GM21528 (cell line): ENCODE results near the gene KANSL1L.
"Not testable (repeated sequence)": the region's sequence is repeated elsewhere in the genome, so short reads cannot be mapped to it uniquely, and the experiment has no call there.

Source experiments
- ATAC-seq: cut with Tn5 transposase; IDR thresholded peaks from one replicate; pipeline ENCODE4 v1.9.1; 2021; ENCODE audit warnings: mild to moderate bottlenecking, moderate library complexity; ENCODE audit not compliant: unreplicated experiment, low FRiP score

The KANSL1L gene

DNA sequence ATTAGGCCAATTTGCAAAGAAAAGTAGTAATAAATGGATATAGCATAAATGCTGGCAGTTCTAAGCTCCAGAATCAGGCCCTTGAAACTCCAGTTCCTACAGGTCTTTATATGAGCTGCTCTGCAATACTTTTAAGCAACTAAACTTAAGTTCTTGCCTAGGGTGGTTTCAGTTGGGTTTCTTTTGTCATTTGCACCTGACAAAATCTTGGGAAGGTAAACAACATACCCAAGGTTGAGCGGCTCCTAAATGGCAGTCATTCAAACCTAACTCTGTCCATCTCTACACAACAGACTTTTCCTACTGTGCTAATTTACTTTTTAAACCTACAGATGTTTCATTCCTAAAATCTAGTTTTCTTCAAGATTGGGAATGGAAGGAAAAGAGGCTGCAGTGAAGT is 9.3 kb upstream of the KANSL1L start:
- no peak for ATAC-seq

DNA sequence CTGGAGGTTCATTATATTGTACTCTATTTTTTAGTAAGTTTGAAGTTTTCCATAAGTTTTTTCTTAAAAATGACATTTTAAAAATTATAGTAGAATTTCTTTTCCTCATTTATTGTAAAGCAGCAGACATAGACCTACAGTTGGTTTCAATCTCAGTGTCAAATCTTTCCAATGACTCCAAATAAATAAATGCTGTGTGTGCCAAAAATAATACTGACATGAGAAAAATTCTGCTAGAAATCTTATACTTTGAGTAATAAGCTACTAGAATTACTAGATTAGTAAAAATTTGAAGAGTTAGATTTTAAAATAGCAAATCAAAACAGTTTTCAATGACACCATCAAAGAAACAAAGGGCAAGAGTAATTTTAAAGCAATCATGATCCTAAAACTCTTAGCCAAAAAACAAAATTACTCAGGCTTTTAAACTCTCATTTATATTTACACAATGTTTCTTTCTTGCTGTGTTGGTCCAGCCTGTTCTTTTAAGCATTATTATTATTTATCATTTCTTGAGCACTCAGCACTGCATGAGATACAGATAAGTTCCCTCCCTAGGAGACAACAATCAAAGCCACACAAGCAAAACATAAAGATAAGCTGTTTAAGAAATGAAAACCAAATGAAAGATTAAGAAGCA is 8.3 kb upstream of the KANSL1L start:
- ATAC-seq, result no peak

DNA sequence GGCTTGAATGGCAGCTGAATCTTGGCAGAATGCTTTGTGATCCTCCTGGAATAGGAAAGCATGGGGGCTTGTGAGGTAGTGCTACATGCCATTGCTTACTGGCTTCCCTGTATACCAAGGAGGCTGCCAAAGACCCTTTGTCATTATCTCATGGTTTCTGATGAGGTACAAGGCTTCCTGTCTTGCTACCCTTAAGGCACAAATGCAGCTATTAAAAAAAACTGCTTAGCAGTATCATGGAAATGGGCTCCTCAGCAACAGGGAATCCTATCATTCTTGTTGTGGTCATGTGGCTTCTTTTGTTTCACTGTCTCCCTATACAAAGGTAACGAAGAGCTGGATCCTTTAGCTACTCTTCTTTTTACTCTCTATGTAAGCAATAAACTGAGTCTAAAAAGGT is 6.6 kb upstream of the KANSL1L start:
- ATAC-seq, result no peak

DNA sequence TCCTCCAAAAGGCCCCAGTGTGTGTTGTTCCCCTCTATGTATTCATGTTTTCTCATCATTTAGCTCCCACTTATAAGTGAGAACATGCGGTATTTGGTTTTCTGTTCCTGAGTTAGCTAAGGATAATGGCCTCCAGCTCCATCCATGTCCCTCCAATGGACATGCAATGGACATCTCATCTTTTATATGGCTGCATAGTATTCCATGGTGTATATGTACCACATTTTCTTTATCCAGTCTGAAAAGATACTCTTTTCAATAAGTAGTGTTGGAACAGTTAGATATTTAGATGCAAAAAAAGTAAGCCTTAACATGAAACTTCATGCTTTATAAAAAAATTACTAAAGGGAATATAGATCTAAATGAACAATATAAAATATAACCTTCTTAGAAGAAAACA is 5.9 kb upstream of the KANSL1L start:
- not testable (repeated sequence) for ATAC-seq

DNA sequence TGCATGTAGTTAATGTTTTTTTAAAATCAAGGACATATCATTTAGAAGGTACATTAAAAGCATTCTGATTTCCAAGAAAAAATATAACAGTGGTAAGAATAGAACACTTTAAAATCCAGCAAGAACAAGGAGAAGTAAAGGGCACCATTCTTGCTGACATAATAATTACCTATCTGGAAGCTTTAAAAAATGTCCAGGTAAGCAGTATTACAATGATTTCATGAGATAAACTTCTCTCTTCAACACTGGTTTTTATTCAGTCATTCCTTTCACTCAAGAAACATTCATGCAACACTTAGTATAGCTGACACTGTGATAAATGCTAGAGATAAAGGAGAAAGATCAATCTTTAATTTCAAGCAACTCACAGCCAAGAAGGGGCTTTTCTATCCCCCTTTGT is 2.9 kb upstream of the KANSL1L start:
- ATAC-seq, result no peak

DNA sequence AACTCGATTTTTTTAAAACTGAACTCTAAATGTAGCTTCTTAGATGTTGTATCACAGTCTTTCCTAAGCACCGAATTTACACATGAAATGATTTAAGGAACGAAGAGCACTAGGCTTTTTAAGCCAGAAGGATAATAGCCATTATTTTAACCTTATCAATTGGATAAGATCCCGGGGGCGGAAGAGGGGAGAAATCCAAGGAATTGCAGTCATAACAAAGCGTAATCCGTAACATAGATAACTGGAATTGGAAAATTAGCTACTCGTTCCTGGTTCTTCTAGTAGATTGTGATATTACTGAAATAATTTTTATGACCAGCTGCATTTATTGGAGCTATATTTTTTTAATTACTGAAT is 988 bp upstream of the KANSL1L start:
- ATAC-seq, result no peak

DNA sequence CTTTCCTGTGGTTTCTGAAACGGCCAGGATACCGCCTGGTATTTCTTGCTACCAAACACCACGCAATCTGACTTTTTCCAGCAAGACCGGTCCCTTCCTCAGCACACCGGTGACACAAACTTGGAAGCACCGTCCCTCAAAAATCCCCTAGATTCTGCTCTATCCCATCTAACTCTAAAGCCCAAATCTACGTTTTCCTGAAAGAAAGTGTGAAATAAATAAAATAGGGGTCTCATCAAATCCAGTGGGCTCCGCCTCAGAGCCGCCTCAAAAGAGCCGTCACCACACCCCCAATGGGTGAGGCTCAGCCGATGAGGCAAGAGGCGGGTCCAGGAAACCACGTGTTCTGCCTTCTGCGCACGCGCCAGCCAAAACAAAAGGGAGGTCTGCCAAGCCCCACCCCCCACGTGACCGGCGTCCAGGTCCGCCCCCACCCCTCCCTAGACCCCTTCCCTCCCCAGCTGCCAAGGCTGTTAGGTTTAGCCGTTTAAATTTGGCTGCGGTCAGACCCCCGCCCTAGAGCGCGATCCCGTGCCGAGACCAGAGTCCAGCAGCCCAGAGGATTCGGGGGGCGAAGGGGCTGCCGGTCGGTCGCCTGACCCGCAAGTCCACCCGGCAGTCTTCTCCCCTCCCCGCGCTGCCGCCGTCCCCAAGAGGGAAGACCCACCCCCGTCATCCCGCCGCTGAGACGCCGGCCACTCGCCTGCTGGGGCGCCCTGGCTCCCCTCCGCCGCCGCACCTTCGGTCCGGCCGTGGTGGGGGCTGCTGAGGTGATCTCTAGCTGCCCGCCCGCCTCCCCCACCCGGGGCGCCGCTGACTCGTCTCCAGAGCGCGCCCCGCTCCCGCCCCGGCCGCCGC is 534 bp downstream of the KANSL1L start:
- ATAC-seq, result peak; percentile 75

DNA sequence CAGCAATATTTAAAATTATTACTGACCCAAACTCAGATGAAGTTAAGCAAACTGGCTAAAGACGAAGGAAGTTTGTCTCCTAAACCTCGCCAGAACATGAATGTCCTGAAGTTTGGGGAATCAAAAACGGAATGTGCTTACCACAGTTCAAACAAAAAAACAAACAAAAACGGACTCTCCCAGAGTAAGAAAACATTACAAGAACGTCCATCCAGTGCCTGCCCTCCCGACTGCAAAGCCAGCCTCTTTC is 1.1 kb downstream of the KANSL1L start:
- no peak for ATAC-seq

DNA sequence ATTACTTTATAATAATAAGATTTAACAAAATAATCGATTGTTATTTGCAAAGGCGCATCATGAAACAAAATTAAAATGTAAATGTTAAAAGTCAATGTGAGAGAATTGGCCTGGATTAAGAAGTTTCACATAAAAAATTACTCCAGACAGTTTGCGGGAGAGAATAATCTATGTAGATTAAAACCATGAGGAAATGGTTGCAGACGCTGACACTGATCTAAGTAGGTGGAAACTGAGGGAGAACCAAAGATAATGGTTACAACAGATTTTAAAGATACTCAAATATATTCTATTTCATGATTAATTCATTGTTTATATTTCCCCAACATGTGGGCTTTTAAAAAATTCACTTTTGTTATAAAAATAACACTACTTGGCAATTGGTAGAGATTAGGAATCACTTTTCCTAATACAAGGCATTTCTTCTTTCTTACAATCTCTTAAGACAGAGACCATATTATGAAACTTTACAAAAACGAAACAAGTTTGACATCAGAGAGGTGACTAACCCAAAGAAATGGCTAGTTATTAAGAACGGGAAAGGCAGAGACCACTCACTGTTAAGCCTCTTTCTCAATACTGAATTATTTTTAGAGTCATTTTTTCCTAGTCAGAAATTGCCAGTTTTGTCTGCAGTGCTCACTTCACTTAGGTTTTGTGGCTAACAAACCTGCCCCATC is 1.6 kb downstream of the KANSL1L start:
- peak; percentile 21 for ATAC-seq

DNA sequence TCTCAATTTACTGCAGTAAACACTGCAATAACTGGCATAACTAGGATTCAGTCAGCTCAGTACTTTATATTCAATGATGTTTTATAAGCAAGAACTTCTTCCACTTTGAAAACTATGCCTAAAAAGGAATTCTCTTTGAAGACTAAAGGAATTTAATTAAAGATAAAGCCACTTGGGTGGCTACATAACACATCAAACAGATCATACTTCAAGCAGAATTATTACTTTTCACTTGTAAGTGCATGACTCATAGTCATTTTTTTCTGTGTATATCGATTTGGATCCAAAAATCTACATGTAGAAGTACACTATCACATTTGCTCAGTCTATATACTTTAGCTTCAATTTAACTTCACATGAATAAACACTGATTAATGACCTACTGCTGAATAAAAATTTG is 4.0 kb downstream of the KANSL1L start:
- no peak for ATAC-seq

DNA sequence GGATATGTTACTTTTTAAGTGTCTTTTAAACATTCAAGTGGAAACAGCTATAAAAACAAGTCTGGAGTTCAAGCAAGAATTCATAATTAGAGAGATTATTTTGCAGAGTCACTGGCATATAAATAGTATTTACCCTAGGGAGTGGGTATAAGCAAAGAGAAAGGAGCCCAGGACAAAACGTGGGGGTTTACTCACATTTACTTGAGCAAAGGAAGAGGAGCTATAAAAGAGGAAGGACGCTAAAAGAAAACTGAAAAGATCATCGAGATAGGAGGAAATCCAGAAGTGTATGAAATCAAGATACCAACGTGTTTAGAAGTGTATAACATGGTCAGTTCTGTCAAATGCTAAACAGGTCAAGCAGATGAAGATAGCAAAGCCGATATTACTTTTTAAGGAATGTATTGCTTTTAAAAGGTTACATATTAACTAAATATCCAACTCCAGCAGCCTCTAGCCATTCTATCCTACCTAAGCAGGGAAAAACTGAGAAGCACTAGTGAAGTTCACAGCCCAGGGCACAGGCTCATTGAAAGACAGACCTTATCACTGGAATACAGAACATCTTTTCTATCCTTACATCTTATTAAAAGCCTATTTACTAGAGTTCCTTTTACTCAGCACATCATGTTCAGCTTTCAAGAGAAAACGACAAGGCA is 8.6 kb downstream of the KANSL1L start:
- no peak for ATAC-seq

DNA sequence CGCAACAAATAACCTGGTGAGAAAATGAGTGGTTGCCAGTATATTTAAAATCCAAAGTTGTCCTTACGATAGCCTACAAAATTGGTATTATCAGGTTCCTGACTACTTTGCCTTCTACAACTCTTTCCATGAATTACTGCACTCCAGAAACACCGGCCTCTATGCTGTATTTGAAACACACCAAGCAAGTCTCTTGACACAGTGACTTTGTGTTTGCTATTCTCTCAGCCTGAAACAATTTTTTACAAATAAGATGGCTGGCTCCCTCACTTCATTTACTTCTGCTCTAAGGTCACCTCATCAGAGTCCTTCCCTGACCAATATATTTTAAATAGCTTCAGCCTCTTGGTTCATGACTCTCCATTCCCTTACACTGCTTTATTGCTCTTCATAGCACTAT is 12.2 kb downstream of the KANSL1L start:
- ATAC-seq, result no peak

DNA sequence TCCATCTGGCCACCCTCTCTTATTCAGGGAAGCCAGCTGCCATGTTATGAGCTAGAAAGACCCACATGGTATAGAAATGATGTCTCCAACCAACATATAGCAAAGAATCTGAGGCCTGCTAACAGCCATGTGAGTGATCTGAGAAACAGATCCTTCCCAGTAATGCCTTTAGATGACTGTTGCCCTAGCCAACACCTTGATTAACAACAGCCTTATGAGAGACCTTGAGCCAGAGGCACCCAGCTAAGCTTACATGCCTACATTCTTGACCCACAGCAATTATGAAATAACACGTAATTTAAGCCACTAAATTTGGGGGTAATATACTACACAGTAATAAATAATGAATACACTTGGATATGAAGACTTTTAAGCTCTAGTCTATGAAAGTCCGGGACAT is 13.0 kb downstream of the KANSL1L start:
- no peak for ATAC-seq

DNA sequence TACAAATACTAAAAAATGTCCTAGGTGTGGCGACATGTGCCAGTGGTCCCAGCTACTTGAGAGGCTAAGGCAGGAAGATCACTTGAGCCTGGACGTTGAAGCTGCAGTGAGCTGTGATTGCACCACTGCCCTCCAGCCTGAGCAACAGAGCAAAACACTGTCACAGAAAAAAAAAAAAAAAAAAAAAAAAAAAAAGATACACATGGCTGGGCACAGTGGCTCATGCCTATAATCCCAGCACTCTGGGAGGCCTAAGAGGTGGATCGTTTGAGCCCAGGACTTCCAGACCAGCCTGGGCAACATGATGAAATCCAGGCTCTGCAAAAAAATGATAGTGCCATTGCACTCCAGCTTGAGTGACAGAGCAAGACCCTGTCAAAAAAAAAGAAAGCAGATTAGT is 13.7 kb downstream of the KANSL1L start:
- no peak for ATAC-seq

DNA sequence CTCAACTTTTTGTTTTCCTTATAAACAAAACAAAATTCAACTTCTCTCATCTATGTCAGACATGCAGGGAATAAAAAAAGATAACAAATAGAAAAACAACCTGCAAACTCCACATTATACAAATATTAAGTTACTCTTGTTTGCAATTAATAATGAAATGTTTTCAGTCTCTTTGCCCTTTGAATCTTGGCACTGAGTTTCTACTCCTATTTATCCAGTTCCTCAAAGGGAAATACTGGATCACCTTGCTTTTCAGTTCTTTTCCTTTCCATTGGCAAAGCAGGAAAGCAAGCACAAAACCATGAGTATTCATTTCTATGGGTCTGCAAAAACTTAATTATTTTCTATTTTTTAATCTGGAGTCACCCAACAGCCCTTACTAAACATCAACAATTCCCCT is 23.6 kb downstream of the KANSL1L start:
- no peak for ATAC-seq

DNA sequence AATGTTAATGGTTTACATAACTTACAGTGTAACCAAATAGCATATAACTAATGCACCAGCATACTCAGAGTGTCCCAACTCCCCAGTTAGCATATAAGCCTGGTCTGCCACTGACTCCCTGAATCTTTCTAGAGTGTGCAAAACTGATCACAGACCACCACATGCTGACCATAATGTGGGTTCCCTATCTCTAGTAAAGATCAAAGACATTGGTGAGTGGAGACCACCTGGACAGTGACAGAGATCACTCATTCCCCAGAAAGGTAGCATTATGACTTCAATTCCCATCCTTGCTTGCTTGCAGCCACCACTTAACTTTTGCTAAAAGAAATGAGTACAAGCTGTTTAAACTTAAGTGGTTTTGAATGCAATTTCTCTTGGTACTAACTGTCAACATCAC is 39.0 kb downstream of the KANSL1L start:
- ATAC-seq, result no peak

DNA sequence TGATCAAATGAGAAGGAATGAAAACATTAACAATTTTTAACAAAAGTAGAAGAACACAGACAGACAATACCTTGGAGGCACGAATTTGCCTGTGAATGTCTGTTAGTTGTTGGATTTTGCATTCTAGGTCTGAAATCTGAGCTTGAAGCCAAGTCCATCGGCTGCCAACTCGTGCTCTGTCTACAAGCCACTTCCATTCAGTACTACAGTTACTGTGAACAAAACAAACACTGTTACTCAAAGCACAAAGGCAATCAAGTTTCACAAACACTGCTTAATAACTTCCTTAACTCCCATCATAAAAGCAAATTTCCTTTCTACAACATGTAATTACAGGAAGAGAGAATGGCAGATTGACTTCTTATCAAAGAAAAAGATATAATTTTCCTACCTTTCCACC is 42.2 kb downstream of the KANSL1L start:
- ATAC-seq, result no peak

DNA sequence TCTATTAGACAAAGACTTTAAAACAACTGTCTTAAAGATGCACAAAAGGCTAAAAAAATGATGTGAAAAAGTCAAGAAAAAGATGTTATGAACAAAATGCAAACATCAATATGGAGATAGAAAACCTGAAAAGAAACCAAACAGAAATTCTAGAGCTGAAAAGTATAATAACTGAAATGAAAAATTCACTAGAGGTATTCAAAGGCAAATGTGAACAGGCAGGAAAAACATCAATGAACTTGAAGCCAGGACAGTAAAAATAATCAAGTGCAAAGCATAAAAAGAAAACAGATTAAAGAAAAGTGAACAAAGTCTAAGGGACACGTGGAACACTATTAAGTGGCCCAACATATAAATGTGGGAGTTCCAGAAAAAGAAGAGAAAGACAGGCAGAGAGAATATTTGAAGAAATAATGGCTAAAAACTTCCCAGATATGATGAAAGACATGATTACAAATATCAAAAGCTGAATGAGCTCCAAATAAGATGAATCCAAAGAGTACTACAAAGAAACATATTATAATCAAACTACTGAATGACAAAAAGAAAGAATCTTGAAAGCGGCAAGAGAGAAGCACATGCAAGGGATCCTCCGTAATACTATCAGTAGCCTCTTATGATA is 57.5 kb downstream of the KANSL1L start:
- no peak for ATAC-seq

DNA sequence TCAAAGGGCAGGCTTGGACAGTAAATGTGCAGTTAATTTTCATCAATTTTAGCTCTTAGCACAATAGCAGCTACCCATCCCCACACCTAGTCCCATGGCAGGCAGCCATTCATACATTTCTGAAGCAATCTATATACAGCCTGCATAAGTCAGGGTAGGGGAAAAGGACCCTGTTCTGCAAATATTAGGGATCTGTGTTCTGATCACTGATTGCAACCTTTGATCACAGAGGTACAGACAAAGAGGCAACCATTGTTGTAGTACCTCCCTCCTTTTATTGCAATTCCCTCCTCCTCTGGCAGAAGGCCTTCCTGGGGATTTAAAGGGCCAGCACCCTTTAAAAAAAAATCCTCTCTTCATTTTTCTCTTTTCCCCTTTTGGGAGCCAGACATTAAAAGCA is 58.3 kb downstream of the KANSL1L start:
- no peak for ATAC-seq

DNA sequence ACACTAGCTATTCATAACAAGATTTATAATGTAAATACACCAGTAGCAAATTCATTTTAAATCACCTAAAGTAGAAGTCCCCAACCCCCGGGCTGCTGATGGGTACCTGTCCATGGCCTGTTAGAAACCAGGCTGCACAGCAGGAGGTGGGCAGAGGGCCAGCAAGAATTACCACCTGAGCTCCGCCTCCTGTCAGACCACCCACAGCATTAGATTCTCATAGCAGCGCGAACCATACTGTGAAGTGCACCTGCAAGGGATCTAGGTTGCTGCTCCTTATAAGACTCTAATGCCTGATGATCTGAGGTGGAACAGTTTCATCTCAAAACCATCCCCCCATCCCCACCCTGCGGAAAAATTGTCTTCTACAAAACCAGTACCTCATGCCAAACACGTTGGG is 71.3 kb downstream of the KANSL1L start:
- ATAC-seq, result no peak

DNA sequence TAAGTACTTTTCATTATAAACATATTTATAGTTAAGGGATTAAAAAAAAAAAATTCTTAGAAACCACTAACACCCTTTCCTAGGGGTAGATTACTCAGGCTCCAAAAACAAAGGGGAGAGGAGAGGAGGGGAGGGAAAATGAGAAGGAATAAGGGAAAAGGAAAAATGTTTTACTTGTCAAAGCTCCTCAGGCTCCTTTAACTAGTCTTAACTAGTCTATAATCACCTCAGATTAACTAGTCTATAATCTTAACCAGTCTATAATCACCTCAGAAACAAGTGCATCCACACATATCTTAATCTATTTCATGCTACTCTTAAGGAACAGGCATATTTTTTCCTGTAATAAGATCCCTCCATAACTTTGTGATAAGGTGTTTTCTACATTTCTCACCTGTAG is 76.4 kb downstream of the KANSL1L start:
- no peak for ATAC-seq
